Natural killer cell (primary cell): ENCODE measurements around the gene RANBP1. TPM values are rescaled to one million over a fixed set of nuclear protein-coding genes. Genes with fewer than 3 reads are reported as not detected.

Source experiments
- ATAC-seq, 3 donors: fragments of 150-1000 bp in 2 of 3; fragments of 200-7000 bp in 1 of 3; cut with Tn5 transposase; 1 replicate in 1 of 3; 2 replicates in 2 of 3; pipeline ENCODE4 v1.10.0; 2021; ENCODE audit warnings: mild to moderate bottlenecking in 2 of 3, moderate library complexity in 2 of 3
- DNase-seq, 2 donors: peaks; one replicate each; pipeline versions ENCODE4 v3.0.0 to v3.0.0-alpha.2; 2013 to 2021; ENCODE audit warnings: mixed read lengths in 1 of 2
- H3K27ac ChIP-seq: one replicate; pipeline ENCODE4 v1.5.1; 2013; ENCODE audit warnings: mild to moderate bottlenecking, low read length
- H3K27me3 ChIP-seq: one replicate; pipeline ENCODE4 v1.6.1; 2013; ENCODE audit warnings: low read length; ENCODE audit not compliant: control insufficient read depth, insufficient read depth
- H3K36me3 ChIP-seq: one replicate; pipeline ENCODE4 v1.6.1; 2013; ENCODE audit warnings: low read length; ENCODE audit not compliant: control insufficient read depth, insufficient read depth
- H3K4me1 ChIP-seq: one replicate; pipeline ENCODE4 v1.6.1; 2013; ENCODE audit warnings: low read length; ENCODE audit not compliant: control insufficient read depth, insufficient read depth
- H3K4me3 ChIP-seq: one replicate; pipeline ENCODE4 v1.5.1; 2013; ENCODE audit warnings: low read length
- H3K9me3 ChIP-seq: one replicate; pipeline ENCODE4 v1.6.1; 2013; ENCODE audit warnings: low read length; ENCODE audit not compliant: control insufficient read depth, insufficient read depth
- H3K27ac Mint-ChIP-seq, 2 donors: one replicate each; pipeline ENCODE4 v1.8.0; 2022; ENCODE audit warnings: mild to moderate bottlenecking in 2 of 2, mixed read lengths in 2 of 2, moderate library complexity in 1 of 2
- H3K27me3 Mint-ChIP-seq, 2 donors: one replicate each; pipeline ENCODE4 v1.8.0; 2022; ENCODE audit warnings: low read depth in 2 of 2, mixed read lengths in 2 of 2
- H3K36me3 Mint-ChIP-seq: one replicate; pipeline ENCODE4 v1.8.0; 2022; ENCODE audit warnings: mixed read lengths
- H3K4me1 Mint-ChIP-seq, 2 donors: one replicate each; pipeline ENCODE4 v1.8.0; 2022; ENCODE audit warnings: mixed read lengths in 2 of 2
- H3K4me3 Mint-ChIP-seq: one replicate; pipeline ENCODE4 v1.8.0; 2022; ENCODE audit warnings: mild to moderate bottlenecking, moderate library complexity, mixed read lengths
- H3K9me3 Mint-ChIP-seq, 2 donors: one replicate each; pipeline ENCODE4 v1.8.0; 2022; ENCODE audit warnings: mixed read lengths in 2 of 2
- WGBS: methylation state at CpG from one replicate; pipeline ENCODE4 v1.1.7; 2013; ENCODE audit warnings: missing lambda C conversion rate; ENCODE audit not compliant: insufficient coverage; 5-methylcytosine and 5-hydroxymethylcytosine counted together
- intact Hi-C: fragments of 100-400 bp; cut with micrococcal nuclease; formaldehyde crosslinking; loops from one replicate; pipeline ENCODE4 v1.14.2; 2022
- total RNA-seq, 4 donors: library from RNA; stranded (reverse); fragments of 120-200 nt in 1 of 4; gene quantifications; one replicate each; pipeline versions ENCODE4 v1.2.3 to v1.2.4, GENCODE V29; 2013 to 2022
- TF ChIP-seq, protein P1 (sequence below): fragments of 200-600 bp; IDR thresholded peaks from one replicate; pipeline ENCODE4 v1.8.0; 2022; ENCODE audit warnings: antibody characterized with exemption

RANBP1 gene
- total RNA-seq, 3 donors from 2014 or later (not counting 1 experiment from before 2014, with no cell fraction given), result 54.0 to 61.0 (median 56.3) TPM

DNA sequence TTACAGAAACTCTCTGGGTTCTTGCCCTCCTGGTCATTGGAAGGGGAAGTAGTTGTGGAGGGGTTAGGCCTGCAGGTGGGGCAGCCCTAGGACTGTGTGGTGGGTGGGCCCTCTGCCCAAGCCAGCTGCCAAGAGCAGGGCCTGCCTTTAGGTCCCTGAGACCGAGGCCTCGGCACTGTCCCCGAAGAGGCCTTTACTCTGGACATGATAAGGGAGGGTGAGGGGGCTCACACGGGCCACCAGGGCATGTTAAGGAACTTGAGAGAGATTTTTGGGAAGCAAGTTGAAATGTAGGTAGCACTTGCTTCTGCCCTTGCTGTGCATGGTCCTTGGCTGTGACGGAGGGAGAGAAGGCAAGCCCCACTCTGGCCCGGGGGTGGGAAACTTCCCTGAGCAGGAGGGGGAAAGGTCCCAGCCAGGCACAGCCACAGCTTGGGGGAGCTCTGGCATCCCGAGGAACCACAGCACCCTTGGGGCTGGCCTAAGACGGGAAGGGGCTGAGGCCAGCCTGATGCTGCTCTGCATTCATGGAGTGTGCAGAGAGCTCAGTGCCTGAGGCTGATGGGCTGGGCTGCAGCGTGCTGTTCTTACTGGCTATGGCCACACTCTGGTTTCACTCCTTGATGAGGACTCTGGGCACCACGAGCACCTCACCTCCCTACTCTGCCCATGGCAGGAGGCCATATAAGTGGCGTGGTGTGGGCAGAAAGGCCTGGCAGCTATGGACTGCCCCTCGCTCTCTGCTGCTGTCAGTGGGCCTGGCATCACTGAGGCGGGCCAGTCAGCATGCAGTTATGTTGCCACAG, 7.8 kb upstream of the RANBP1 start:
- Mint-ChIP-seq H3K9me3 (no peaks in the 10 kb centered on the region), H3K4me3 (no peak overlapping the region), H3K4me1 (peaks cover 7 to 19% of the 10 kb centered on the region in 2 donors), H3K36me3 (no peaks in the 10 kb centered on the region), H3K27me3 (no peaks in the 10 kb centered on the region), H3K27ac (peak overlapping the region in 1 of 2 donors; percentile 60)
- H3K27me3 ChIP-seq, result no peaks in the 10 kb centered on the region
- peaks cover 33% of the 10 kb centered on the region for H3K4me1 ChIP-seq
- intact Hi-C loops, result no loop called here
- no peak overlapping the region for H3K27ac ChIP-seq
- peaks cover 67% of the 10 kb centered on the region for H3K36me3 ChIP-seq
- DNase-seq (no peak), ATAC-seq (no peak)
- WGBS, result 94% methylated on average over 13 of the region's 13 CpGs
- H3K4me3 ChIP-seq, result no peak overlapping the region
- no peaks in the 10 kb centered on the region for H3K9me3 ChIP-seq
- TF ChIP-seq, protein P1, sequence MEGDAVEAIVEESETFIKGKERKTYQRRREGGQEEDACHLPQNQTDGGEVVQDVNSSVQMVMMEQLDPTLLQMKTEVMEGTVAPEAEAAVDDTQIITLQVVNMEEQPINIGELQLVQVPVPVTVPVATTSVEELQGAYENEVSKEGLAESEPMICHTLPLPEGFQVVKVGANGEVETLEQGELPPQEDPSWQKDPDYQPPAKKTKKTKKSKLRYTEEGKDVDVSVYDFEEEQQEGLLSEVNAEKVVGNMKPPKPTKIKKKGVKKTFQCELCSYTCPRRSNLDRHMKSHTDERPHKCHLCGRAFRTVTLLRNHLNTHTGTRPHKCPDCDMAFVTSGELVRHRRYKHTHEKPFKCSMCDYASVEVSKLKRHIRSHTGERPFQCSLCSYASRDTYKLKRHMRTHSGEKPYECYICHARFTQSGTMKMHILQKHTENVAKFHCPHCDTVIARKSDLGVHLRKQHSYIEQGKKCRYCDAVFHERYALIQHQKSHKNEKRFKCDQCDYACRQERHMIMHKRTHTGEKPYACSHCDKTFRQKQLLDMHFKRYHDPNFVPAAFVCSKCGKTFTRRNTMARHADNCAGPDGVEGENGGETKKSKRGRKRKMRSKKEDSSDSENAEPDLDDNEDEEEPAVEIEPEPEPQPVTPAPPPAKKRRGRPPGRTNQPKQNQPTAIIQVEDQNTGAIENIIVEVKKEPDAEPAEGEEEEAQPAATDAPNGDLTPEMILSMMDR, result no peak

DNA sequence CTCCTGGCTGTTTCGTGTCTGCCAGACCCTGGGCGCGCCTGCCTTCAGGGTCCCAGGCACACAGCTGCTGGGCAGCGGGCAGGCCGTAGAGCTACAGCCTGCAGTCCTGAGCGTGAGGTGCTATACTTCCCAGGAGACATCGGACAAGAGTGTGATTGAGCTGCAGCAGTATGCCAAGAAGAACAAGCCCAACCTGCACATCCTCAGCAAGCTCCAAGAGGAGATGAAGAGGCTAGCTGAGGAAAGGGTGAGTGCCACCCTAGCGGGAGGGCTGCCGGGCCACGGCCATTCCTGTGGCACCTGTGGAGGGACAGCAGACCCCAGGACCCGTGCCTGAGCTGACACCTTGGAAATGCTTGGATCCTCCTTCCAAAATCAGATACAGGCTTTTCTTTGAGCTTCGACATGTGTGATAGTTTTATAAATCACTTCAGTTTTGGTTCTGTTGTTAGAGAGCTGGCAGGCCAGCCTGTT, 7.1 kb upstream of the RANBP1 start:
- H3K9me3 Mint-ChIP-seq, result no peaks in the 10 kb centered on the region
- Histone ChIP-seq H3K36me3 (peaks cover 72% of the 10 kb centered on the region), H3K27ac (no peak overlapping the region), H3K4me3 (no peak overlapping the region), H3K27me3 (no peaks in the 10 kb centered on the region), H3K4me1 (peaks cover 39% of the 10 kb centered on the region), H3K9me3 (no peaks in the 10 kb centered on the region)
- peak overlapping the region in 1 of 2 donors; percentile 60 for H3K27ac Mint-ChIP-seq
- H3K4me1 Mint-ChIP-seq, result peaks cover 7 to 20% of the 10 kb centered on the region in 2 donors
- intact Hi-C loops, result no loop called here
- TF ChIP-seq, protein P1, result no peak
- ATAC-seq, result no peak
- H3K27me3 Mint-ChIP-seq, result no peaks in the 10 kb centered on the region
- H3K4me3 Mint-ChIP-seq, result no peak overlapping the region
- H3K36me3 Mint-ChIP-seq, result no peaks in the 10 kb centered on the region
- DNase-seq, result no peak
- 95% methylated on average over 12 of the region's 12 CpGs for WGBS

DNA sequence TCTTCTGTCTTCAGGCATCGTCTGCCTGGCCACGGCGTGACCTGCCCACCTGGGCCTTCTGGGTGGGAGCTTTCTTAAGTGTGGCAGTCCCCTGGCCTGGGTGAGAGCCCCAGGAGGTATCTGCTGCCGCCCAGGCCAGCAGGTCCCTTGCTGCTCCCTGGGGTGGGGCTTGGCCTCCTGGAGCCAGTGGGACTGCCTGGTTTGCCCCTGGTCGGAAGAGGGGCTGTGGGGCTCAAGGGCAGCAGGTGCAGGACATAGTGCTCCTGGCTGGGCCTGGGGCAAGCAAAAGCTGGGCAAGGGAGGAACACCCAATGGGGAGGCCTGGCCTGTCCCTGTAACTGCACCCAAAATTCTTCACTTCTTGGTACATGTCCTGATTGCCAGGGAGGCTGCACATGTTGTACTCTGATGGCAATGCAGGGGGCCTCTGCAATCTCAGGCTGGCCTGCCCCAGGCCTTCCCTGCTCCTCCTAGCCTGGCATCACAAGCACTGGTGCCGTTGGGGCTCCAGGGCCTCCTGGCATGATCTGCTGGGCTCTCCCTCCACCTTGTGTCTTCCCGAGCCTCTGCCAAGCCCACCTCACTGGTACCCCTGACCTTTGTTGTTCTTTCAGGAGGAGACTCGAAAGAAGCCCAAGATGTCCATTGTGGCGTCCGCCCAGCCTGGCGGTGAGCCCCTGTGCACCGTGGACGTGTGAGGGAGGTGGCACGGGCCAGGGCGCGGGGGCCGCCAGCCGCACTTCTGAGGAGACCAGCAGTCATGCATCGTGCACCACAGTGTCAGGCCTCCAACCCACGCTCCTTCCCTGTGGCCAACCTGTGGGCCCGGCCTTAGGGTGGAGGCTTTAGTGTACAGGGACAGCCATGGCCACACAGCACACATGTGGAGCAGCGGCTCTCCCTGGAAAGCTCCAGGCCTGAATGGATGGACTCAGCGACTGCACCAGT, 6.2 kb upstream of the RANBP1 start:
- intact Hi-C loops, result no loop called here

More for the DNA sequence above, 6.2 kb upstream of the RANBP1 start:
- no peaks in the 10 kb centered on the region for H3K27me3 Mint-ChIP-seq
- ATAC-seq, result no peak
- TF ChIP-seq, protein P1, result no peak
- 87% methylated on average over 23 of the region's 23 CpGs for WGBS
- no peak overlapping the region for H3K27ac ChIP-seq
- no peak for DNase-seq
- H3K36me3 Mint-ChIP-seq, result no peaks in the 10 kb centered on the region
- peaks cover 76% of the 10 kb centered on the region for H3K36me3 ChIP-seq
- H3K27me3 ChIP-seq, result no peaks in the 10 kb centered on the region
- H3K9me3 ChIP-seq, result no peaks in the 10 kb centered on the region
- no peaks in the 10 kb centered on the region for H3K9me3 Mint-ChIP-seq
- H3K27ac Mint-ChIP-seq, result peak overlapping the region in 1 of 2 donors; percentile 11
- H3K4me3 ChIP-seq, result no peak overlapping the region
- peaks cover 48% of the 10 kb centered on the region for H3K4me1 ChIP-seq
- H3K4me3 Mint-ChIP-seq, result no peak overlapping the region
- H3K4me1 Mint-ChIP-seq, result peaks cover 11 to 27% of the 10 kb centered on the region in 2 donors
